Medulla oblongata (tissue), 1 donor: ENCODE results near the gene DYNC1I2.
A peak's percentile ranks its signal among the peaks of the same experiment; 100 is the strongest.

Source experiments
- DNase-seq: peaks from one replicate; pipeline ENCODE4 v3.0.0-alpha.2; 2015; ENCODE audit errors: extremely low spot score

Gene DYNC1I2

DNA sequence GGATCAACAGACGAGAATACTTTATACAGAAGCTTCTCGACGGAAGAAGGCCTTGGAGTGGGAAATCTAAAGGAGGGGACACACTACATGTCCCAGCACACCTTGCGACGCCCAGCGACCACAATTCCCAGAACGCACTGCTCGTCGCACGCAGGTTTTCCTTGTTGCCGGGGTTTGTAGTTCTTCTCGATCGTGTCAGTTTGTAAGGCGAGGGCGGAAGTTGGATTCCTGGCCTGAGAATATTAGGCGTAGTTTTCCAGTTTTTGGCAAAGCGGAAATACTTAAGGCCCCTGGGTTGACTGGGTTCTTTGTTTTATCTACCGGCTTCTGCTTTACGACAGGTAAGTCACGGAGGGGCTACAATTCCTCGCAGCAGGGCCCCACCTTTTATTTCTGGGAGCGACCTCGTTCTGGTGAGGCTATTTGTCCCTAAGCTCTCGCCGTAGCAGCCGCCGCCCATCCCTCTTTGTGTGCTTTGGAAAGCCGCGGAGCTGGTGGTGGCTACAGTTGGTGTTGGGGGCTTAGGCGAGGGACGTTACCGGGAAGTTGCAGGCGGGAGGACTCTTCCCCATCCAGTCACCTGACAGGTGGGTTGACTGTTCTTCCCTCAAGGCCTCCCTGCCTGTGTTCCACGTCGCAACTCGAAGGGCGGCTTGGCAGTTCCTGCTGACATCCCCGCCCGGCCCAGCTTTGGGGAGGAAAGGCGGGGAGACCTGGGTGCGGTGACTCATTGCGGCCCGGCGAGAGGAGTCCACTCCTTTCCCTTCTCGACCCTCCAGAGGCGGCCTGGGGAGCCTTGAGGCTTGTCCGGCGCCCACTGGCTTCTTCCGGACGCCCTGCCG lies at the start of gene DYNC1I2:
Gene DYNC1I2, plus strand, starts transcription at position 183 of the 842 bp plus-strand sequence. CDS start 2,687 bp downstream, outside the sequence.
- DNase-seq, result peak; percentile 98

DNA sequence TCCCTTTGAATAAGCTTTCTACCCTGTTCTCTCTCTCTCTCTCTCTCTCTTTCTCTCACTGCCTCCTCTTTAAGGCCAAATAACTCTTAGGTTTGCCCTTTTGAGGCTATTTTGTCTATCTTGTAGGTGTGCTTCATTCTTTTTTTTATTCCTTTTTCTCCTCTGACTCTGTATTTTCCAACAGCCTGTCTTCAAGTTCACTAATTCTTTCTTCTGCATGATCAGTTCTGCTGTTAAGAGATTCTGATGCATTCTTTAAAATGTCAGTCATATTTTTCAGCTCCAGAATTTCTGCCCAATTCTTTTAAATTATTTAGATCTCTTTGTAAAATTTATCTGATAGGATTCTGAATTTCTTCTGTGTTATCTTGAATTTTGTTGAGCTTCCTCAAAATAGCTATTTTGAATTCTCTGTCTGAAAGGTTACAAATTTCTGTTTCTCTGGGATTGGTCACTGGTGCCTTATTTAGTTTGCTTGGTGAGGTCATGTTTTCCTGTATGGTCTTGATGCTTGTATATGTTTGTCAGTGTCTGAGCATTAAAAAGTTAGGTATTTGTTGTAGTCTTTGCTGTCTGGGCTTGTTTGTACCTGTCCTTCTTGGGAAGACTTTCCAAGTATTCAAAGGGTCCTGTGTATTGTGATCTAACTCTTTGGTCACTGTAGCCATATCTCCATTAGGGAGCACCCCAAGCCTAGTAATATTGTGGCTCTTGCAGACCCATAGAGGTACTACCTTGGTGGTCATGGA lies 35.4 kb upstream of the DYNC1I2 start:
- DNase-seq, result no peak

DNA sequence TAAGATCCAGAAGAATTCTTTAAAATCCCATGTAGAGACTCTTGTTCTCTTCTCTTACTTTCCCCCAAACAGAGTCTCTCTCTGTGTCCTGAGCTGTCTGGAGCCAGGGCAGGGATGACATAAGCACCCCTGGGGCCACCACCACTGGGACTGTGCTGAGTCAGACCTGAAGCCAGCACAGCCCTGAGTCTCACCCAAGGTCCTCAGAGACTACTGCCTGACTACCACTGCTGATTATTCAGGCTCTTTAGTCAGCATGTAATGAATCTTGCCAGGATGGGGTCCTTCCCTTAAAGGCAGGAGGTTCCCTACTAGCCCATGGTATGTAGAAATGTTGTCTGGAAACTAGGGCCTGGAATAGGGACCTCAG lies 34.9 kb upstream of the DYNC1I2 start:
- no peak for DNase-seq

DNA sequence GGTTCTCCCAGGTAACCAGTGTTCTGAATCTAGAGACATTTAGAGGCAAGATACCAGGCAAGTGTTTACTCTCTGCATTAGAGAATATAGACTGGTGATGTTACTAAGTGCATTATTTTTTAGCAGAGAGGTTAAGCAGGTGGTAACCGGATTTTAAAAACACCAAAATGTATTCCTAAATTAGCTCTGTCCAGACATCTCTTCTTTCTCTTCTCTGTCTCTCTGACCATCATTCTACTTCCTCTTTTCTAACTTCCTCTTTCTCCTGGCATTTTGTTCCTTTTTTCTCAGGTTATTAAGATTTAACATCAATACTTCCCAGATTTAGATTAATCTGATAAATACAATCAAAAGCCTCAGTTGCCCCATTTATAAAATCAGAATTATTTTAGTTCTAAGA lies 31.7 kb upstream of the DYNC1I2 start:
- no peak for DNase-seq

DNA sequence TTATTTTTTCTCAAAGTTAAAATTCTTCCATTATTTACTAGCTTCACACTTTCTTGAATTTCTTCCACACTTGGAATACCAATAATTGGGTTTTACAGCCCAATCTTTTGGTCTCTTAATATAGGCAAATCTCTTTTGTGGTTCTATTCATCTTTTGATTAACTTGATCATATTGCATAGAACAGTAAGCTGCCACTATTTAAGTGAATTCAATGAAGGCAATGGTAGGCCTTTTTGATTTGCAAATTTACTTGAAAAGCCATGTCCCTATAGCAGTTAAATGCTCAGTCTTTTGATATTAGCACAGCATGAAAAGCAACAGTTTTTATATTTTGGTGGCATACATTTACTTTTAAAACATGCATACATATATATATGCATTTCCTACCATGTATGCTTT lies 20.2 kb upstream of the DYNC1I2 start:
- DNase-seq, result no peak

DNA sequence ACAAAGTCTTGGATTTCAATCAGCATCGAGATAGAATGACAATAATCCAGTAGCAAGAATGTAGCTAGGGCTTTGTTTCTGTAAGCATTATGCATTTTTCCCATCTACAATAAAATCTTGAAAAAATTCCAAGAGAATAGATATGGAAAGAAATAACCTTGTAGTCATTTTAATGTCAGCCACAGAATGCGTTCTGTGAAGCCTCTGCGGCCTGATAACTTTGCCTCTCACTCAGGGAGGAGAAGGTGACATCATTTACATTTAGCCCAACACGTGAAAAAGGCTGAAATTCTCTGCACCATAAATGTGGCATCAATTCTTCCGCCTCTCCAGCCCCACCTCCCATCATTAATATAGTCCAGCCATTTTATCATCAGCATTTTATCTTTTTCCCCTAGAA lies 19.1 kb upstream of the DYNC1I2 start:
- no peak for DNase-seq

DNA sequence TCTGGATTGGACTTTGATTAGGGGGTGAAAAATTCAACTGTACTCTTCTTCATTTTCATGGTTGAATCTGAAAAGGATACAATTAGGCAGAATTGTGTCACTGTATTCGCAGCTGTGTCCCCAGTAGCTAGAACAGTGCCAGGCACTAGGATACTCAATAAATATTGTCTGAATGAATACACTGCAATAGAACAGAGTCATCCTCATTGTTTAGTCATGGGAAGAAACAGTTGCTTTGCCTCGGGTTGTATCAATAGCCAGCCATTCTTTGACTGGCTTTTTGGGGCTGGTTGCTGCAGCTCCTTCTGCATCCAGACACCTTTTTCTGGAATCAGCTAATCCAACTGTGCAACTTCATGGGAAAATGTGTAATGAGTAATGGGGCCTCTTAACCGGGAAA lies 18.1 kb upstream of the DYNC1I2 start:
- DNase-seq, result peak; percentile 83

DNA sequence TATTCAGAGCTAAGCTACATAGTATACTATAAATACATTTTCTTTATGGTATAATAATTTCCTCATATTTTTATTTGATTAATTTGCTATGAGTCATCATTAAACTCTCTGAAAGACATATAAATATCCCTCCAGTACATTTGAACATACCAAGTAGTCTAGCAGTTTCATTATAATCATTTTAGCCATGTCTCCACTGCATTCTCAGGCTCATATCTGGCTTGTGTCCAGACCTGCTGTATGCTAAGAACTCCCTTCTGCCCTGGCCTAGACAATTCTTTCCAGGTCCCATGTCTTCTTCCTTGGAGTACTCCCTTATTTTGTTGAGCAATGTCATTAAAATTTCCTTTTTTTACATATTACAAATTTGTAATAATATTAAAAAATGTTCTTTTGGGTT lies 16.6 kb upstream of the DYNC1I2 start:
- no peak for DNase-seq

DNA sequence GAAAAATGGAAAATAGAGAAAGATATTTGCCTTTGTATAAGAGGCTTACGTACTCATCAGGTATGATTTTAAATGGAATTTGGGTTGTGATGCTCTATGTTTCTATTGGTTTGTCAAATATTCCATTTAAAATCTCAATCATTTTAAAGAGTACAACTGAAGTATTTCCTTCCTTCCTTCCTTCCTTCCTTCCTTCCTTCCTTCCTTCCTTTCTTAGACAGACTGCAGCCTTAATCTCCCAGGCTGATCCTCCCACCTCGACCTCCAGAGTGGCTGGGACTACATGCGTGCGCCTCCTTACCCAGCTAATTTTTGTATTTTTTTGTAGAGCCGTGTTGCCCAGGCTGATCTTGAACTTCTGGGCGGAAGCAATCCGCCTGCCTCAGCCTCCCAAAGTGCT lies 15.4 kb upstream of the DYNC1I2 start:
- DNase-seq, result no peak

DNA sequence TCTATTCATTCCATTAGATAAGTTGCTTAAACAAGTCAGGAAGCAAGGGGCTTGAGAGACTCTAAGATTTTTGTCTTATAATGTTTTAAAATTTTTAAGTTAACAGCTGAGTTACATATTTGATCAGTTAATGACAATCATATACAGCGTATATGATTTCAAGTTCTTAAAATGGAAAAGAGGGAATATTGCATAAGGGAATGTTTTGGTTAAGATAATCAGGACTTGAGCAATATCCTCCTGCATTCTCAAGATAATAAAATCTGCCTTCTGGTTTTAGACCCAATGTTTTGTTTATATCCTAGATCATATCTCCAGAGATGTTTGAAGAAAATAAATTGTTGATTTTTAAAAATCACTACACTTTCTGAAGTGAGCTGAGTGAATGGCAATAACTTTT lies 13.4 kb upstream of the DYNC1I2 start:
- no peak for DNase-seq

DNA sequence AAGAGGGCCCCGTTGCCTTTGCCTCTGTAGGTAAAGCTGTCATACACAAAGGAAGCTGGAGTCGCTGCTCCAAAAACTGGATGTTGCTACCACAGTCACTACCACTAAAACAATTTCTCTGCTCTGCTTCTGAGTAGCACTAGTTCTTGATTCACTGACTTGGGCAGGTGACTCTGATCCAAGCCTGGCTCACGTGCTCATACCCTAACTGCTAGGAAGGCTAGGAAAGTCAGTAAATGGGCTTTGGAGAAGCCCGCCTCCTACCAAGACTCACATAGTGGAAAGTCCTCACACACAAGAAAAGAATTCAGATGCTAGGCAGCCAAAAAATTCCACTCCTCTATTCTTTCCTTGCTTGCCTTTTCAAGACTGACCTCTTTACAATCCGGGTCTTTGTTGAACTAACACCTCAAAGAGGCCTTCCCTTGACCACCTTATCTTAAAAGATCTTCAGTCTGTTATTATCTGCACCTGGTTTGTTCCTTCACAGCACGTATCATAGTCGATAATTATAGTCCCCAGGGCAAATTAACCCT lies 11.4 kb upstream of the DYNC1I2 start:
- no peak for DNase-seq

DNA sequence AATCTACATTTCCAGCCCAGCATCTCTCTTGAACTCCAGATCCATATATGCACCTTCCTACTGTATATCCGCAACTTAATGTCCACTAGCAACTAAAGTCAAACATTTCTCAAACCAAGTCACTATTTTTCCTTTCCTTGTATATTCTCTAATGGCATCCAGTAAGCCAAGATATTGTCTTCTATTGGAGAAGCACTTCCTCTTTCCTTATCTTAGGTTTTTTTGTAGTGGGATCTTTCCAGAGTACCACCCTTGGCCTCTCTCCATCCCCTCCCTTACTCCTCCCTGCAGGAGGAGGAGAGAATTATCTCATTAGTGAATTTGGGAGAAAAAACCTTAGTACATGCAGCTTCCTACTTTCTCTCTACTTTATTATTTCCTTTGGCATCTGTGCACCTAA lies 8.7 kb upstream of the DYNC1I2 start:
- no peak for DNase-seq

DNA sequence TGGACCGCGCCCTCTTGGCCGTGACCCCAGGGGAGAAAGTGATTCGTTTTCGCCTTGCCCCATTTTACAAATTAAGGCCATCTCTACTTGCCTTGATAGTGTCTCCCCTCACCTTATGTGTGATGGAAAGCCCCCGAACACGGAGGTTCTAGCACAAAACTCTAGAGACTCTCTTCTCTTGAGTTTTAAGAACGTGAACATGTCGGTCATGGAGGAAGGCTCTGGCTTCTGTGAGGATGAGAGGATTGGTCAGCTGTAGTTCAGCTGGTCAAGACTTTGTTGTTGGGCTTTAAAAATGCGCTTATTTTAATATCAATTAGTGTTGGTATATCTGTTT lies 828 bp downstream of the DYNC1I2 start:
- DNase-seq, result no peak

DNA sequence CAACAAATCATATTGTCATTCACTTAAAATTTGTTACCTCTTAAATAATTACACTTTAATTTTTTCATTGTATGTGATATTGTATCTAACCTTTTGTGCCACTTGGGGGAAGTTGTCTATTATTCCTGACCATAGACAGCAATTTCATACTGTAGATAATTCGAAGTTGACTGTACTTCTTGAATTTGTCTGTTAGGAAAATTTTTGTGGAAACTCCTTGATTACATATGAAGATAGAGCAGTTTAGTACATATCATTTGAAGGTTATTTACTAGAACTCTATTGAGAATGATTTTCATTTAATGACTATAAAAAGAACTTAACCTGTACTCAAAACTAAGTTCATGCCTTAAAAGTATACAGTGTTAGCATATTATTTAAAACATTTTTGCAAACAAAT lies 5.1 kb downstream of the DYNC1I2 start:
- no peak for DNase-seq

DNA sequence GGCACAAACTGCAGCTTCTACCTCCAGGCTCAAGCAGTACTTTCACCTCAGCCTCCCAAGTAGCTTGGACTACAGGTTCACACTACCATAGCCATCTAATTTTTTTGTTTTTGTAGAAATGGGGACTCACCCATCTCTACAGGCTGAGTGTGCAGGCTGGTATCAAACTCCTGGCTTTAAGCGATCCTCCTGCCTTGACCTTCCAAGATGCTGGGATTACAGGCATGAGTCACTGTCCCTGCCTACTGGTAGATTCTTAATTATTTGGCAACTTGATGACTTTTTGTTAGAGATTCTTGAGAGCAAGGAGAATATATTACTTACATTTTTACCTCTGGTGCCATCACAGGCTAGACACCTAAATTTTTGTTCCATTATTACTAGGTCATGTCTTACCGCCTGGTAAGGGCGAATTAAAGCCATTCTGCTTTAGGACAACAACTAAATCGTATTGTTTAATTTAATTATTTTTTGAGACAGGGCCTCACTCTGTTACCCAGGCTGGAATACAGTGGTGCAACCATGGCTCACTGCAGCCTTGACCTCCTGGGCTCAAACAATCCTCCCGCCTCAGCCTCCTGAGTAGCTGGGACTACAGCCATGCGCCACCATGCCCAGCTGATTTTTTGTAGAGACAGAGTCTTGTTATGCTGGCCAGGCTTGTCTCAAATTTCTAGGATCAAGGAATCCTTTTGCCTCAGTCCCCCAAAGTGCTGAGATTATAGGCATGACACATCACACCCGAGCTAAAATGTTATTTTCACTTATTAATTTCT lies 15.7 kb downstream of the DYNC1I2 start:
- DNase-seq, result no peak

DNA sequence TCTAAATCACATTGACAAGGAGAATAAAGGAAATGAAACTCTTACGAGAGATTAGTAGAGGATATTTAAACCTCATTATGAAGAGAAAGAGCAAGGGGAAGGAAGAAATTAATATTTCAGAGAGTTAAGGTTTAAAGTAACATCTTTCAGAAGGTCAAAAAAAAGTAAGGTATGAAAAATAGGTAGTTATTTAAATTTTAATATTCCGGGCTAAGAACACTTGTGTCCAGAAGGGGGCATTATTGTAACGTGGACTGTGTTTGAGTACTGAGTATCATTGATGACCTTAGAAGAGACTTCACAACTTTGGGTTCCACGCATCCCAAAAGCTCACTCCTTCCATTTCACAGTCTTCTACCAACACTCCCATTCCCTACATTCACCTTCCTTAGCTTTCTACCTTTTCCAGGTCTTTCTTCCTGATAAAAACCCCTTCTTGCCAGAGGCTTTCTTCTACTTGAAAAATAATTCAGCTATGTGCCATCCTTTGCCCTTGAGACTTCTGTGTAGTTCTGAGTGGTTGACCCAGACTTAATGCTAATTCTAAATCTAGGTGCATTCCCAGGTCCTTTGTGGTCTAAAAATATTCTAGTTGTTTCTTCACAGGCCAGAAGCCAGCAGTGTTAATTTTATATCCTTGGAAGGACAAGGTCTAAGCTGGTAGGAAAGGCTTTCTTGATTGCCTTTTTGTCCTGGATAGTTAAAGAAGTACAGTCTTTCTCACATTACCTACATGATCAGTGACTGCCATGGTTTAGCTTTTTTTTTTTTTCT lies 16.5 kb downstream of the DYNC1I2 start:
- DNase-seq, result peak; percentile 49

DNA sequence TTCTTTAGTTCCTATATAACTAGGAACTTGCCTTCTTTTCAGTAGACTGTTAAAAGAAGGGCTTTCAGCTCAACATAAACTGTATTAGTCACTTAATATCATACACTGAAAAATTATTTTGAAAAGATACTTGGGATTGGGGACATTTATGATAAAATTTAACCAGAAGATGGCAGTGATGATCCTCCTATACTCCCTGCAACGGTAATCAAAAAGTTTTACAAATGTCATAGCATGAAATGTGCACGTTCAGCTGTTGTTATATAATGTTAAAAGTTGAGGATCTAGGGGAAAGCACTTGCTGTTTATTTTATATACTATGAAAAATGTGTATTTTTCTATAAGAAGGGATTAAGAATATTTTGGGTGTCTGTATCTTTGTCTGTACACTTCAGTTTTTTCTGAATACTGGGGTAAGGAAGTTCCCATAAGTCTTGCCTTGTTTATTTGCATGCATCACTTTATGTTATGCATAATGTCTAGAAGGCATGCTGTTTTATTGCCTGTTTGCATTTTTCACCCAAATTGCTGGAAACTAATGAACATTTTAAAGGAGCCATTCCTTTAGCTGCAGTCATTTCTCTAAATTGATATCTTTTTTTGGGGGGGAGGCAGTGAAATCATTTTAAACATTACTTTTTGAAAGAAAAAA lies 19.0 kb downstream of the DYNC1I2 start:
- peak; percentile 26 for DNase-seq

DNA sequence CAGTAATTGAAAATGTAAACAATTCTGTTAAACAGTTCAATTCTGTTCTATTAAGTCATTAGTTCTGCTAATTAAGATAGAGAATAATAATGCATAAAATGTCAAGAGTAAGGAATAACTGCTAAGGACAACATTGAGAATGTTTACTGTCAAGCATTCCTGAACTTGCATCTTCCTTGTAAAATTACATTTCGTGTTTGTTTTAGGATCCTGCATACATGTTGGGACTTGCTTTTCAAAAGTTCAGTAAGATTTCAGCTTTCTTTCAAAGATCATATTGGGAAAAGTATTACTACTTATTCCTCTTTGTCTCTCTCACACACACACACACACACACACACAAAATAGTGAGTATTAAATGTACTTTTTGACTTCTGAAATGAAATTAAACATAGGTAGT lies 20.5 kb downstream of the DYNC1I2 start:
- DNase-seq, result no peak

DNA sequence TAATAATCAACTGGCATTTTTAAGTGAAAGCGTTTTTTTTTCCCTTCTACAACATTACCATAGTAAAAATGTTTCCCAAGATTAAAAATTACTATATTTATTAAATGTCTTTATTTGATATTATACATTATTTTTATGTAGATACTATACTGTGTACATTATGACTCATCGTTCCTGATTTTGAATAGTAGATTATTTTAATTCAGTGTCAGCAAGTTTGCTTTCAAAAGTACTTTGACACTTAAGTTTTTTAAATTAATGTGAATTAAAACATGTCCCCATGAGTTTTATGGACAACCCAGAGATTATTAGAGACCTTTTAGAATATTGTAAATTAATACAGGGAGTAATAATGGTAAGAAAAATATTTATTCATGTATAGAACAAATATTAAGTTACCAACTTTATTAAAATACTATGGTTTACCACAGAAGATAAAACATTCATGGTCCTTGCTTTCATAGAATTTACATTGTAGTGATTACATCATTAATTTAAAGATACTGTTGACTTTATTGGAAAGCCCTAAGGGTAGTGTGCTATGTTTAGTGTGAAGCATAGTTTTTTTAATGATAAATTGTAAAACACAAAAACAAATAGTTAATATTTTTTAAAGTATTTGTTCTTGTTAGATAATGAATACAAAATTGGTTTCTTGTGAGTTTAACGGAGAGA lies 21.9 kb downstream of the DYNC1I2 start:
- DNase-seq, result no peak

DNA sequence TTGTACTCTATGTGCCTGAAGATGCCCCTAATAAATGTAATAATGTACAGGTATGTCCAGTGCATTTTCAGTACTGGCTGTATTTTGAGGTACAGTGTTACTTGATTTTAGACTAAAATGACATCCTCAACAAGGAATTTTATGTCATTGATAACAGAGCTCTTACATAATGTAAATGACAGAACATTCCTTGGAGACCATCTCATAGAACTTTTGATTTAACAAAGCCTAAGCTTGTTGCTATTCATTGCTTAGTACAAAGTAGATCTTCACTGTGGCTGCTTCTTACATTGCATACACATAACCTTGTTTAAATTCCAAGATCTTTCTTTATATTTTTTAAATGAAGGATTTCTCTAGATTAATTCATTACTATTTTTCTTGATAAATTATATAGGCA lies 24.1 kb downstream of the DYNC1I2 start:
- DNase-seq, result no peak
